IMR-90 (cell line): ENCODE measurements around the gene ZDHHC3. TPM values are rescaled to one million over a fixed set of nuclear protein-coding genes. Genes with fewer than 3 reads are reported as not detected.

Source experiments
- ATAC-seq: fragments of 200-7000 bp; cut with Tn5 transposase; 2 replicates; pipeline ENCODE4 v1.9.1; 2020; ENCODE audit warnings: low read depth, mild to moderate bottlenecking, moderate library complexity
- BruUV-seq: library from RNA; stranded (reverse); fragments of 400-500 nt; replicated peaks from 2 replicates; lab custom pipeline; 2021; lab: Mats Ljungman, UMichigan
- CTCF ChIA-PET: fragments of 300-600 bp; formaldehyde crosslinking; extraction: SDS; loops from one replicate; lab custom pipeline; 2021; ENCODE audit warnings: antibody characterized with exemption; lab: Yijun Ruan, JAX
- POLR2A ChIA-PET: fragments of 300-600 bp; sonication (Branson Sonifier 250); formaldehyde crosslinking; loops from one replicate; lab custom pipeline; 2022; ENCODE audit warnings: antibody characterized with exemption; ENCODE audit not compliant: unreplicated experiment; lab: Charles Lee
- DNase-seq: peaks from one replicate; pipeline ENCODE4 v3.0.0; 2013
- H2AFZ ChIP-seq: replicated peaks from 2 replicates; pipeline ENCODE3; 2013; ENCODE audit warnings: low read length, mild to moderate bottlenecking; ENCODE audit not compliant: poor library complexity
- H2AK5ac ChIP-seq: 2 replicates; pipeline ENCODE4 v1.6.1; 2013; ENCODE audit warnings: low read depth, low read length, inconsistent platforms
- H2AK9ac ChIP-seq: replicated peaks from 2 replicates; pipeline ENCODE3; 2013; ENCODE audit warnings: mild to moderate bottlenecking, low read depth, low read length, moderate library complexity; ENCODE audit not compliant: poor library complexity
- H2BK120ac ChIP-seq: 2 replicates; pipeline ENCODE4 v1.6.1; 2013; ENCODE audit warnings: low read depth, low read length, inconsistent platforms
- H2BK15ac ChIP-seq: 3 replicates; pipeline ENCODE4 v1.6.1; 2013; ENCODE audit warnings: low read depth, low read length, inconsistent platforms
- H2BK20ac ChIP-seq: 2 replicates; pipeline ENCODE4 v1.6.1; 2013; ENCODE audit warnings: low read depth, mild to moderate bottlenecking, inconsistent platforms, low read length, moderate library complexity
- H2BK5ac ChIP-seq: 2 replicates; pipeline ENCODE4 v1.6.1; 2013; ENCODE audit warnings: mild to moderate bottlenecking, low read depth, low read length, inconsistent platforms; ENCODE audit not compliant: poor library complexity, severe bottlenecking
- H3K14ac ChIP-seq: replicated peaks from 2 replicates; pipeline ENCODE4 v1.6.1; 2013; ENCODE audit warnings: low read depth, low read length, inconsistent platforms
- H3K18ac ChIP-seq: 2 replicates; pipeline ENCODE4 v1.6.1; 2013; ENCODE audit warnings: low read depth, low read length, control low read depth
- H3K23ac ChIP-seq: 2 replicates; pipeline ENCODE4 v1.6.1; 2013; ENCODE audit warnings: low read depth, low read length, inconsistent platforms
- H3K27ac ChIP-seq: 2 replicates; pipeline ENCODE4 v1.5.1; 2013; ENCODE audit warnings: mild to moderate bottlenecking, control low read depth, low read length; ENCODE audit not compliant: insufficient read depth
- H3K27me3 ChIP-seq: 2 replicates; pipeline ENCODE4 v1.6.1; 2013; ENCODE audit warnings: low read length; ENCODE audit not compliant: control insufficient read depth, insufficient read depth
- H3K36me3 ChIP-seq: 2 replicates; pipeline ENCODE4 v1.6.1; 2013; ENCODE audit warnings: low read length, mixed read lengths; ENCODE audit not compliant: control insufficient read depth, insufficient read depth
- H3K4ac ChIP-seq: 2 replicates; pipeline ENCODE4 v1.6.1; 2013; ENCODE audit warnings: low read depth, low read length, inconsistent platforms
- H3K4me1 ChIP-seq: 2 replicates; pipeline ENCODE4 v1.6.1; 2013; ENCODE audit warnings: low read length, mixed read lengths; ENCODE audit not compliant: control insufficient read depth, insufficient read depth
- H3K4me2 ChIP-seq: 2 replicates; pipeline ENCODE4 v1.6.1; 2013; ENCODE audit warnings: low read depth, mild to moderate bottlenecking, control low read depth, low read length, moderate library complexity
- H3K4me3 ChIP-seq: 2 replicates; pipeline ENCODE4 v1.5.1; 2013; ENCODE audit warnings: low read depth, mild to moderate bottlenecking, control low read depth, low read length, moderate library complexity; ENCODE audit not compliant: insufficient read depth
- H3K56ac ChIP-seq: 2 replicates; pipeline ENCODE4 v1.6.1; 2013; ENCODE audit warnings: low read length, inconsistent platforms; ENCODE audit not compliant: insufficient read depth; ENCODE audit errors: extremely low read depth
- H3K79me1 ChIP-seq, 2 experiments: 2 replicates each; pipeline ENCODE4 v1.6.1; 2013; ENCODE audit warnings: low read length in 2 of 2, inconsistent platforms in 1 of 2, low read depth in 1 of 2
- H3K9ac ChIP-seq: 2 replicates; pipeline ENCODE4 v1.6.1; 2013; ENCODE audit warnings: low read depth, low read length, control low read depth
- H3K9me1 ChIP-seq: 2 replicates; pipeline ENCODE4 v1.6.1; 2013; ENCODE audit warnings: low read length, inconsistent platforms; ENCODE audit not compliant: insufficient read depth
- H3K9me3 ChIP-seq: 2 replicates; pipeline ENCODE4 v1.6.1; 2013; ENCODE audit warnings: low read length; ENCODE audit not compliant: control insufficient read depth, insufficient read depth
- H4K20me1 ChIP-seq: 2 replicates; pipeline ENCODE4 v1.6.1; 2013; ENCODE audit warnings: low read length, inconsistent platforms; ENCODE audit not compliant: insufficient read depth
- H4K5ac ChIP-seq: 2 replicates; pipeline ENCODE4 v1.6.1; 2013; ENCODE audit warnings: mild to moderate bottlenecking, low read depth, low read length, control low read depth
- H4K8ac ChIP-seq, 2 experiments: 2 replicates each; pipeline ENCODE4 v1.6.1; 2013; ENCODE audit warnings: low read depth in 2 of 2, low read length in 2 of 2, control low read depth in 1 of 2, inconsistent platforms in 1 of 2
- H4K91ac ChIP-seq: 2 replicates; pipeline ENCODE4 v1.6.1; 2013; ENCODE audit warnings: low read depth, low read length, inconsistent platforms; ENCODE audit not compliant: insufficient read depth
- RFX5 ChIP-seq: IDR thresholded peaks from 2 replicates; pipeline ENCODE4 v1.8.0; 2012; ENCODE audit warnings: low read depth, mild to moderate bottlenecking, low read length, moderate library complexity
- WGBS, 2 experiments: methylation state at CpG; one replicate each; pipeline versions ENCODE4 v1.1.5 to v1.1.7; 2013; ENCODE audit warnings: missing lambda C conversion rate in 2 of 2; ENCODE audit not compliant: insufficient read length in 1 of 2; ENCODE audit errors: extremely low coverage in 2 of 2; 5-methylcytosine and 5-hydroxymethylcytosine counted together
- dilution Hi-C: fragments of 300-500 bp; cut with HindIII; formaldehyde crosslinking; loops from one replicate; pipeline ENCODE4 v1.14.3; 2018; ENCODE audit warnings: low sequenced_read_pairs; ENCODE audit not compliant: unreplicated experiment
- in situ Hi-C: fragments of 300-500 bp; cut with MboI; formaldehyde crosslinking; loops from 3 replicates; pipeline ENCODE4 v1.14.3; 2019; ENCODE audit warnings: low sequenced_read_pairs, inconsistent platforms, mixed read lengths
- intact Hi-C: fragments of 100-400 bp; cut with micrococcal nuclease; formaldehyde crosslinking; loops from 2 replicates; pipeline ENCODE4 v1.10.0; 2022
- polyA plus RNA-seq, 3 experiments: library from polyadenylated mRNA; depleted of rRNA; stranded (reverse); fragments of >200 nt; gene quantifications; 2 replicates each; pipeline ENCODE4 v1.2.3, GENCODE V29; 2012; ENCODE audit warnings: low replicate concordance in 1 of 3
- total RNA-seq: library from RNA; depleted of rRNA; stranded (reverse); fragments of >200 nt; gene quantifications from 2 replicates; pipeline ENCODE4 v1.2.3, GENCODE V29; 2012
- TF ChIP-seq, protein P1 (sequence below): fragments of 150-350 bp; IDR thresholded peaks from 2 replicates; pipeline ENCODE4 v1.6.1; 2016; ENCODE audit warnings: low read depth, mild to moderate bottlenecking, low read length, moderate library complexity, borderline replicate concordance

Gene ZDHHC3
- total and polyA plus RNA-seq, 2 of the 4 experiments (the other 2 are of a cell fraction) = 57.7 to 59.6 TPM

GRCh38 chr3:45001738-45002137 lies 25.8 kb upstream of the ZDHHC3 start:
- no peak overlapping the region for H3K4ac ChIP-seq
- no peak overlapping the region for H3K4me2 ChIP-seq
- no peak overlapping the region for H2BK120ac ChIP-seq
- H3K4me1 ChIP-seq = peaks cover 4% of the 10 kb centered on the region; the same call in 1 of the 2 replicates
- CTCF ChIA-PET = interaction anchor here (0.6 to 2.1 kb wide), 2 partner anchors 10 to 42 kb away, joined by 3 to 5 read pairs; no protein-coding TSS in a partner anchor
- H2AK9ac ChIP-seq = no peak overlapping the region
- H3K14ac ChIP-seq = no peak overlapping the region
- dilution Hi-C loops = no loop called here
- H4K20me1 ChIP-seq = no peaks in the 10 kb centered on the region
- intact Hi-C loops = no loop called here
- no peak overlapping the region for H2AK5ac ChIP-seq
- no peak for ATAC-seq
- no peak overlapping the region for H3K9ac ChIP-seq
- peaks cover 7% of the 10 kb centered on the region; the same call in 1 of the 2 replicates for H3K9me1 ChIP-seq
- POLR2A ChIA-PET = no interaction called here
- H3K27me3 ChIP-seq = no peaks in the 10 kb centered on the region
- H2BK15ac ChIP-seq = no peak overlapping the region
- no peak for DNase-seq
- no peak for TF ChIP-seq RFX5
- TF ChIP-seq, protein P1, sequence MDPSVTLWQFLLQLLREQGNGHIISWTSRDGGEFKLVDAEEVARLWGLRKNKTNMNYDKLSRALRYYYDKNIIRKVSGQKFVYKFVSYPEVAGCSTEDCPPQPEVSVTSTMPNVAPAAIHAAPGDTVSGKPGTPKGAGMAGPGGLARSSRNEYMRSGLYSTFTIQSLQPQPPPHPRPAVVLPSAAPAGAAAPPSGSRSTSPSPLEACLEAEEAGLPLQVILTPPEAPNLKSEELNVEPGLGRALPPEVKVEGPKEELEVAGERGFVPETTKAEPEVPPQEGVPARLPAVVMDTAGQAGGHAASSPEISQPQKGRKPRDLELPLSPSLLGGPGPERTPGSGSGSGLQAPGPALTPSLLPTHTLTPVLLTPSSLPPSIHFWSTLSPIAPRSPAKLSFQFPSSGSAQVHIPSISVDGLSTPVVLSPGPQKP = no peak
- no TSS peak for BruUV-seq
- no peak overlapping the region for H2BK5ac ChIP-seq
- H3K56ac ChIP-seq = no peak overlapping the region
- no peak overlapping the region for H3K23ac ChIP-seq
- H4K5ac ChIP-seq = no peak overlapping the region
- H3K9me3 ChIP-seq = no peaks in the 10 kb centered on the region
- no peak overlapping the region for H3K27ac ChIP-seq
- H4K91ac ChIP-seq = no peak overlapping the region
- WGBS, 2 experiments = no CpG with 5 or more reads among the region's 3 CpGs
- H3K4me3 ChIP-seq = no peak overlapping the region
- H4K8ac ChIP-seq = no peak overlapping the region
- H3K79me1 ChIP-seq = peaks cover 19 to 23% of the 10 kb centered on the region in 2 experiments
- in situ Hi-C loops = no loop called here
- no peak overlapping the region for H2AFZ ChIP-seq
- H2BK20ac ChIP-seq = no peak overlapping the region
- H3K18ac ChIP-seq = no peak overlapping the region
- H3K36me3 ChIP-seq = peaks cover 35% of the 10 kb centered on the region
